Body of pancreas (tissue), 4 donors: ENCODE results near the gene ZNF771. TPM values are rescaled to one million over a fixed set of nuclear protein-coding genes. Genes with fewer than 3 reads are reported as not detected.
A peak's percentile ranks its signal among the peaks of the same experiment; 100 is the strongest.

ENCODE experiments used
- ATAC-seq: fragments of 150-250 bp; one replicate; pipeline ENCODE4 v1.9.1; 2016
- DNase-seq, 4 donors: peaks; one replicate each; pipeline ENCODE4 v3.0.0-alpha.2; 2019
- H3K27ac ChIP-seq, 4 donors: fragments of 200-600 bp; sonication (generic); 1 replicate in 3 of 4; 2 replicates in 1 of 4; pipeline versions ENCODE4 v1.5.1 to v1.6.1; 2016 to 2019; ENCODE audit warnings: mild to moderate bottlenecking in 1 of 4, mixed read lengths in 1 of 4, moderate library complexity in 1 of 4
- H3K27me3 ChIP-seq, 2 donors: fragments of 200-600 bp; sonication (generic); one replicate each; pipeline ENCODE4 v1.6.0; 2016; ENCODE audit warnings: mild to moderate bottlenecking in 1 of 2
- H3K36me3 ChIP-seq, 2 donors: fragments of 200-600 bp; sonication (generic); replicated peaks in 1 of 2; 2 replicates each; pipeline ENCODE4 v1.5.1; 2016; ENCODE audit warnings: low read depth in 2 of 2; ENCODE audit not compliant: insufficient read depth in 1 of 2
- H3K4me1 ChIP-seq: fragments of 200-600 bp; sonication (generic); one replicate; pipeline ENCODE4 v1.6.0; 2016
- H3K4me3 ChIP-seq, 2 donors: fragments of 200-600 bp; sonication (generic); 1 replicate in 1 of 2; 2 replicates in 1 of 2; pipeline ENCODE4 v1.5.1; 2016 to 2019
- H3K9me3 ChIP-seq, 3 donors: fragments of 200-600 bp; sonication (generic); 1 replicate in 2 of 3; 2 replicates in 1 of 3; pipeline ENCODE4 v1.5.1; 2016
- CTCF ChIP-seq, 7 experiments: fragments of 450-650 bp in 4 of 7; fragments of 200-600 bp in 3 of 7; sonication (generic) in 3 of 7; IDR thresholded peaks; one replicate each; pipeline ENCODE4 v1.5.1; 2016 to 2019; ENCODE audit warnings: antibody characterized with exemption in 7 of 7
- POLR2A ChIP-seq, 3 donors: fragments of 450-650 bp; IDR thresholded peaks; one replicate each; pipeline ENCODE4 v1.6.1; 2016; ENCODE audit warnings: antibody characterized with exemption in 3 of 3, mild to moderate bottlenecking in 2 of 3
- WGBS, 2 donors: methylation state at CpG; one replicate each; pipeline ENCODE4 v1.1.5; 2017; 5-methylcytosine and 5-hydroxymethylcytosine counted together
- intact Hi-C: fragments of 100-400 bp; cut with DNase I; formaldehyde crosslinking; loops from one replicate; pipeline ENCODE4 v1.15.1; 2023
- total RNA-seq, 2 donors: library from RNA; depleted of rRNA; stranded (reverse); fragments of >200 nt; gene quantifications; one replicate each; pipeline ENCODE4 v1.1.0, GENCODE V29; 2016

ZNF771 gene
- total RNA-seq, 2 donors from 2014 or later = 16.6 to 18.8 TPM

DNA sequence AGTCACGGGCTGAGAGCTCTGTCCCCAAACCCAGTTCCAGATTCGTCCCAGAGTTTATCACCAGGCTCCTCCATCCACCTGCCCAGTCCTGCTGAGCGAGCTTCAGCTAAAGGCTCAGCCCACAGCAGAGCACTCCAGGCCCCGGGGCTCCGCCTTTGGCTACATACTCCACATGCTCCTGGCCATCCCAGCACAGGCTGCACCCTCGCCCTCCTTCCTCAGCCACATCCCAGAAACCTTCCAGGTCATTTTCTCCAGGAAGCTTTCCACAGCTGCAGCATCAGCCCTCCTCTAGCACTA, 47.6 kb upstream of the ZNF771 start:
- ATAC-seq (no peak), DNase-seq (no peak)
- no peaks in the 10 kb centered on the region for H3K27me3 ChIP-seq
- H3K4me1 ChIP-seq = peaks cover 18% of the 10 kb centered on the region
- intact Hi-C loops = no loop called here
- H3K36me3 ChIP-seq = peaks cover 0 to 5% of the 10 kb centered on the region in 2 donors
- WGBS, 2 donors = 77 to 88% methylated on average over 5 to 6 of the region's 6 CpGs
- TF ChIP-seq CTCF (IDR thresholded peaks at IDR 0.05) (no peak), POLR2A (IDR thresholded peaks at IDR 0.05) (no peak)
- H3K9me3 ChIP-seq = no peaks in the 10 kb centered on the region
- H3K4me3 ChIP-seq = no peak overlapping the region
- H3K27ac ChIP-seq = no peak overlapping the region

GRCh38 chr16:30361180-30361579, 46.2 kb upstream of the ZNF771 start:
- ATAC-seq (no peak), DNase-seq (no peak)
- H3K9me3 ChIP-seq = no peaks in the 10 kb centered on the region
- WGBS, 2 donors = 94 to 96% methylated on average over 7 of the region's 7 CpGs
- peaks cover 10% of the 10 kb centered on the region for H3K4me1 ChIP-seq
- no peaks in the 10 kb centered on the region for H3K27me3 ChIP-seq
- no peak overlapping the region for H3K4me3 ChIP-seq
- intact Hi-C loops = no loop called here
- peaks cover 0 to 5% of the 10 kb centered on the region in 2 donors for H3K36me3 ChIP-seq
- TF ChIP-seq POLR2A (IDR thresholded peaks at IDR 0.05) = no peak
- TF ChIP-seq CTCF (IDR thresholded peaks at IDR 0.05) = no peak
- no peak overlapping the region for H3K27ac ChIP-seq

DNA sequence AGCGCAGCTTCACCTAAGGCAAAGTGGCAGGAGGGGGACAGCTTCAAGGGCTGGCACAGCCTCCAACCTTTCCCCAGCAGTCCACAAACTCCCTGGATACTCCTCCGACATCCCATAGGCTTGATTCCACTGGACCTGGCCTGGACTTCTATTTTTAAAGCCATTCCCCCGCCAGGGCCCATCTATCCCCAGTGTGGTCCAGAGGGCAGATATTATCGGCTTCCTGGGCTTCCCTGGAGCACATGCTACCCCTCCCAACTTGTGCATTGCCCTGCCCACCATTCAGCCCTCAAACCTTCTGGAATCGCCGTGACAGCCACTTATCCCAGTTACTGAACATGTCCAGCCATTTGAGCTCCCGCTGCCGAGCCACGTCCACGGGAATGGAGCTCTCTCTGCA, 42.2 kb upstream of the ZNF771 start:
- TF ChIP-seq POLR2A (IDR thresholded peaks at IDR 0.05) (no peak), CTCF (IDR thresholded peaks at IDR 0.05) (no peak)
- no peaks in the 10 kb centered on the region for H3K9me3 ChIP-seq
- no peaks in the 10 kb centered on the region for H3K36me3 ChIP-seq
- intact Hi-C loops = no loop called here
- no peak for ATAC-seq
- 90 to 92% methylated on average over 6 to 10 of the region's 10 CpGs for WGBS, 2 donors
- no peak overlapping the region for H3K4me3 ChIP-seq
- no peak for DNase-seq
- H3K27ac ChIP-seq = no peak overlapping the region
- no peaks in the 10 kb centered on the region for H3K27me3 ChIP-seq
- peaks cover 27% of the 10 kb centered on the region for H3K4me1 ChIP-seq

- Histone ChIP-seq H3K4me1 (peaks cover 33% of the 10 kb centered on the region), H3K27me3 (no peaks in the 10 kb centered on the region), H3K27ac (no peak overlapping the region), H3K36me3 (no peaks in the 10 kb centered on the region), H3K4me3 (no peak overlapping the region), H3K9me3 (no peaks in the 10 kb centered on the region)
- WGBS, 2 donors = 82 to 94% methylated on average over 4 of the region's 4 CpGs
- no peak for TF ChIP-seq POLR2A (IDR thresholded peaks at IDR 0.05)
- TF ChIP-seq CTCF (IDR thresholded peaks at IDR 0.05) = no peak
- ATAC-seq (no peak), DNase-seq (no peak)
- intact Hi-C loops = no loop called here
Observed at GRCh38 chr16:30366511-30366910, 40.9 kb upstream of the ZNF771 start.

GRCh38 chr16:30367349-30368009, 39.9 kb upstream of the ZNF771 start:
- Histone ChIP-seq H3K4me3 (no peak overlapping the region), H3K27ac (peak overlapping the region in 3 of 4 donors; percentile 67 to 76 (median 74)), H3K9me3 (no peaks in the 10 kb centered on the region), H3K4me1 (peaks cover 43% of the 10 kb centered on the region), H3K36me3 (no peaks in the 10 kb centered on the region), H3K27me3 (no peaks in the 10 kb centered on the region)
- DNase-seq = no peak
- no peak for ATAC-seq
- WGBS, 2 donors = 44 to 53% methylated on average over 10 of the region's 10 CpGs
- no peak for TF ChIP-seq POLR2A (IDR thresholded peaks at IDR 0.05)
- TF ChIP-seq CTCF (IDR thresholded peaks at IDR 0.05) = no peak
- intact Hi-C loops = no loop called here
